ENCODE results near the gene RIBC2.

Gene RIBC2

GRCh38 chr22:45476814-45477213, 63.3 kb downstream of the RIBC2 start:
- no peak for DNase-seq

GRCh38 chr22:45477366-45478107, 64.0 kb downstream of the RIBC2 start:
- no peak for DNase-seq

GRCh38 chr22:45478108-45478771, 64.7 kb downstream of the RIBC2 start:
- DNase-seq = no peak

- no peak for DNase-seq
Measured at GRCh38 chr22:45480717-45481116, 67.2 kb downstream of the RIBC2 start.

- DNase-seq = no peak
Measured at GRCh38 chr22:45481661-45482060, 68.2 kb downstream of the RIBC2 start.

Data from COR-L47 (cell line).